ENCODE data around the gene ATP2B2. TPM values are rescaled to one million over a fixed set of nuclear protein-coding genes. Genes with fewer than 3 reads are reported as not detected.

The ATP2B2 gene
- total and polyA plus RNA-seq, 2 of the 8 experiments (the other 6 are each of a cell fraction or from before 2014, with no cell fraction given): 0.14 to 1.2 TPM

DNA sequence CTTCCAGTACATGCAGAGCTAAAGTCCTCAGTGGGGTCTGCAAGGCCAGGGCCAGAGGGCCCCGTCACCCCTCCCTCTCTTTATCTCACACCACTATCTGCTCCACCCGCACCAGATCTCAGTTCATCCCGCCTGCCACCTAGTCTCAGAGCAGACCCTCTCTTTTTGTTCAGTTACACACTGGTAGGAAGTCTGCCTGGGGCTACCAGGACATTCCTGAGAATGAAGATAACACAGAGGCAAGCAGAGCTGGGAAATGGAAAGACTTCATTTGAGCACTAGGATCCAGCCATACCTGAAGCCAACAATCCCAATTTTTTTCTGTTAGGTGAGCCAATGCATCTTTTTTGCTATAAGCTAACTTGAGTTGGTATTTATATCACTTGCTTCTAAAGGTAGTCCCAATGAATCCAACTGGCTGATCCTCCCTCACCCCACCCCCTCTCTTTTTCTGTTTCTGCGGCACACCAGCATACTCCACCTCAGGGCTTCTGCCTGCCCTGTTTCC, 24.5 kb downstream of the ATP2B2 start (continued):
- TF ChIP-seq, protein P1, sequence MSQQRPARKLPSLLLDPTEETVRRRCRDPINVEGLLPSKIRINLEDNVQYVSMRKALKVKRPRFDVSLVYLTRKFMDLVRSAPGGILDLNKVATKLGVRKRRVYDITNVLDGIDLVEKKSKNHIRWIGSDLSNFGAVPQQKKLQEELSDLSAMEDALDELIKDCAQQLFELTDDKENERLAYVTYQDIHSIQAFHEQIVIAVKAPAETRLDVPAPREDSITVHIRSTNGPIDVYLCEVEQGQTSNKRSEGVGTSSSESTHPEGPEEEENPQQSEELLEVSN (IDR thresholded peaks at IDR 0.05): no peak
- no peak for TF ChIP-seq EZH2 (IDR thresholded peaks at IDR 0.05; ENCODE audit: low read depth, low read length, severe bottlenecking)

All from H1 (cell line).